Amniotic stem cell (primary cell): ENCODE results near the gene ATG5.
A peak's percentile ranks its signal among the peaks of the same experiment; 100 is the strongest.

ENCODE experiments used
- DNase-seq: peaks from one replicate; lab custom pipeline; 2025; lab: John Stamatoyannopoulos, UW

The ATG5 gene

DNA sequence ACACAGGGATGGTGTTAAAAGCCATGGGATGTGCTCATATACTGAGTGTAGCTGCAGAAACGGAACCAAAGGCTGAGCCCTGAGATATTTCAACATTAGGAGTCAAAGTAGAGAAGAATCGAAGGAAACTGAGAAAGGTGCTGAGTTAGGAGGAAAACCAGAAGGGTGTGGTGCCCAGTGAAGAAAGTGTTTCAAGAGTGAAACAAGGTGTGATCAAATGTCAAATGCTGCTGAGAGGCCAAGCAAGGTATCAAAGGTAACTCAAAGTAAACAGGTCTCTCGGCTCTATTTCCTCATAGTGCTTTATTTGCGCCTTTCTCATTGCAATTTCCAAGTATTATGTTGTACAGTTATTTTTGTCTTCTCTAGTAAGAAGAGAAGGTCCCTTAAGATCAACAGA is 145.4 kb downstream of the ATG5 start:
- no peak for DNase-seq

DNA sequence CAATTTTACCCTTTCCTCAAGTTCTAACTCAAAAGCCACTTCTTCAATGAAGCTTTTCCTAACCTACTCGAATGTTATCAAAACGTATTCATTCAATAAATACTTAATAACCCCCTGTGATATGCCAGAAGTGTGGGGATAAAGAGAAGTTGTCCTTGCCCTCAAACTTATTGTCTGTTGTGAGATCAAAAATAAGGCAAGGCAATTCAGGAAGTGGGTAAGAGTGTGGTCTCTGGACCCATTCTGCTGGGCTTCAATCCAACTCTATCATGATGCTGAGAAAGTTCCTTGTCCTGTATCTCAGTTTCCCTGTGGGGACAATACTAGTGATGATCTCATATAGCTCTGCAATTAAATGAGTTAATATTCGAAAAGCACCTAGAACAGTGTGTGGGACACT is 146.7 kb downstream of the ATG5 start:
- no peak for DNase-seq

DNA sequence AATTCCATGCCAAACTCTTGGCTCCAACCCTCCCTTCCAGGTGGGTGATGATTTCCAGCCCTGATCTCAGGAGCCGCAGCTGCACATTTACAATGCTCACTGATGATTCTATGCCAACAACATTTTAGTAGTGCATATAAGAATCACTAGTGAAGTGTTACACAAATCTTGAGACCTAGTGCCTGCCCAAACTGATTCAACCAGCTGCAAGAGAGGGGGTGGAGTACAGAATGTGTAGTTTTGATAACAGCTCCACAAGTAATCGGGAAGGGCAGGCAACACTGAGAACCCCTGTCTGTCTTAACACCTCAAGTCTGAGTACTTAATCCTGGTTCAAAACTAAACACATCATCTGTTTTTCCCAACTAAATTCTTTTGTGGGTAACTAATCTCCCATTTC is 147.8 kb downstream of the ATG5 start:
- no peak for DNase-seq

DNA sequence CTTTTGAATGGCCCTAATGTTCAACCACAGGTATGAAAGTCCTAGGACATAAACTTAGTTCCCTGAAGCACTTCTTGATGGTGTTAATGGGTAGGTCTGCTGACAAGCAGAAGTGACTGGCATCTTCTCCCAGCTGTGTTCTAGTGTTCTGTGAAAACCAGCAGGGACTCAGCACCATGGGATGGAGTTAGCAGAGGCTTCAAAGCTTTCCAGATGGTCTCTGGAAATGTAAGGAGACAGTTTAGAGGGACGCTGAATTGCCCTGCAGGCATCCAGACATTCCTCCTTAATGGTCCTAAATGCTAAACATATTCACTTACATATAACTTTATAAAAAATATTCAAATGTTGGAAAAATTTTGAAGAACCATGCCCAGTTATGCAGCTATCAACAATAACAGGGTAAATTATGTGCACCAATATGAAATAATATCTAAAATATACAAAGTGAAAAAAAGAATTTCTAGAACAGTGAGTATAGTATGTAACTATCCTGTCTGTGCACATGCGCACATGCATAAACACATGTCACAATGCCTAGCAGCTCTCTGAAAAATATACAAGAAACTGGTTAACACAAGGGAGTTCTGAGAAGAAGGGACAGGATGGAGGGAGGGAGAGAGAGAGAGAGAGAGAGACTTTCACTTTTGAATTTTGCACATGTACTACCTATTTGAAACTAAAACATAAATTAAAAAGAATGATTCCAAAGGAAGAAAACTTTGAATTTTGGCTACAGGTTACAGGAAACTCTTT is 152.3 kb downstream of the ATG5 start:
- no peak for DNase-seq

DNA sequence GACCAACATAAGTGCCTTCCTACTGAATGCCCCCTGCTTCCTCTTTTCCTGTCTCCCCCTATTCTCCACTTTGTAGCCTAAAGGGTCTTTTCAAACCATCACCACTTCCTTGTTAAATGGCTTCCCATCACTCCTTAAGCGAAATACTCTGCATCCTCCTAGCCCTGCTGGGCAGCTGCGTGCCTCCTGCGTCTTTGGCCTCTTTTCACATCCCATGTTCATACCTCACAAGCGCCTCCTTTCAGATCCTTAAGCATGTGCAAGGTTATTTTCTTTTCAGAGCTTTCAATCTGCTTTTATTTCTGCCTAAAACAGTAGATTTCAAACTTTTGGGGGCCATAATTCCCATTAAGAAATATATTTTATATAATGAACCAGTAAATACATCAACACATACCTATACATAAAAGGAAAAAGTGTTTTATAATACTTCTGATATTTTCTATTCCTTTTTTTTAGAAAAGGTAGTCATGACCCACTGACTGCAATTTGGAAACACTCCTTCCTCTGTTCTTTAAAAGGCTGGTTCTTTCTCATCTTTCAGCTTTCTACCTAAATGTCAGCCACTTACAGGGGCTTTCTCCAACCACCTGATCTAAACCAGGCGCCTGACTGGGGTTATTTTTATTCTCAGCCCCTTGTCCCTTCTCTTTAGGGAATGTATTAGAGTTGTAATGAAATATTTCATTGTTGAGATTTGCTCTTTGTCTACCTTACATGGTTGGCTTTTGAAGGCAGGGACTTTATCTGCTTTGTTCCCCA is 155.3 kb downstream of the ATG5 start:
- no peak for DNase-seq

DNA sequence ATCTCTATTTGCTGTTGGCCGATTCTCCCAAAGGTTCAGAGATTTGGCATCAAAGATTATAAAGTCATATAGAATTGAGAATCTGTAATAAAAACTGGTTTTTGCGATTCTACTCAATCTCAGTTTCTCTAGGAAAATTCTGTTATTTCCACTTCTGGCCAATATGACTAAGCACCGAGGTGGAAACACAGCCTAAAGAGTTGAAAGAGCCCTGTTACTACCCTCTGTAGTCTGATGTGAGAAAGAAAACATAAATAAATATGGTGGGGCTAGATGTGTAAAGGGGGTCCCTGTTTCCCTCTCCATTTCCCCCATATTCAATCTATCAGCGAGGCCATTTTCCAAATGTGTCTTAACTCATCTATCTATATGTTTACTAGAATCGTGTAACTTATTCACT is 156.0 kb downstream of the ATG5 start:
- no peak for DNase-seq

DNA sequence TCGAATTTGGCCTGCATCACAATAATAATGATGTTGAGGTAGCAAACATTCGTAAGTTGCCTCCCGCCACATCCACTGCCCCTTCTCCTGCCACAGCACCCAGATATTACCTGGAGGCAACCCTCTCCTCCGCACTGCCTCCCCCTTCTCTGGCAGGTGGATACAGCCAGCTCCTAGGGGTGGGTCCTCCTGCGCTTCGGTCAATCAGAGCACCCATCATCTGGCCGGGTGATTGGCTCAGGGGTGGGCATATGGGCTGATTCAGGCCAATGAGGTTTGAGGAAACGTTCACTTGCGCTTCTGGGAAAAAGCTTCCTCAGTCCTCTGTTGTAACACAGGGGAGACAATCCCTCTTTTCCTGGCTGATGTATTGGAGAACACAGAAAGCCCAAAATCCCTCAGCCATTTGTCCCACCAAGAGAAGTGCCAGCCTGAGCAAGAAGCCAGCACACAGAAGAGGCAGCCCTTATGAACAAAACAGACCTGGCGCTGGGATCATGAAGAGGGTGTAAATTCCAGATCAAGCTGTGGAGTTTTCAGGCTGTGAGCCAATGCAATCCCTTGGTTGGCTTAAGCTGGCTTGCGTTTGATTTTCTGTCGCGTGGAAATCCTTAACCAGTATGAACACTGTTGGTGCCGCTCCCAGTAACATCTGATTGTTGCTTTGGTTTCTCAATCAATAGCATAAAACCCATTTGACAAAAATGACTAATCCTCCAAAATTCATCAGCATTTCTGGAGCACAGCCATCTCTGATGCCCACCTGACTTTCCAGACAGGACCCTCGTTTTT is 157.3 kb downstream of the ATG5 start:
- DNase-seq = no peak

DNA sequence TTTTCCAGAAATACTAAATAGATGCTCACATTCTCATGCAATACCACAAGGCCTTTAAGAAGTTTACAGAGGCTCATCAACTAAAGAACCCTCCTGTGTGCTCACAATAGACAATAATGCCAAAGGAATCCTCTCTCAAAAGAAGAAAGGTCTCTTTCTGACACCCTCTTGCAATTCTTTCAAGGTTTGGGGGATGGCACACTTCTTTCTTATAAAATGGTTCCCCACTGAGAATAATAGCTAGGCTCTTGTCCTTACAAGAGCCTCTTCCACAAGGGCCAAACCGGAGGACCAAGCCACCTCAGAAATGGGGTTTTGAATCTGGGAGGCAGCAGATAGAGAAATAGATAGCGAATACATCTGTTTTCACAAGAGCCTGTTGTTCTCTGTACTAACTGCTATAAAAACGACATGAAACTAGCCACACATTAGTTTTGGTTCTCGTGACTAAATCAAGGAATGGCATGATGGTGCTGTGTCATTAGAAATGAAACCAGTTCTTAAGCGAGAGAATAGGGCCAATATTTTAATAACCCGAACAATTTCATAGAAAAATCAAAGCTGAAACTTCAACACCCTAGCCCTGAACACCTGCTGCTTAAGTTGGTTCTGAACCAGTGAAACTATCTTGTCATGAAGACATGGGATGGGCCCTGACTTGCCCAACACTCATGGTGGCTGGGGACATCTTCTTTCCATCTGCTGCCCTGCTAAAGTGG is 158.3 kb downstream of the ATG5 start:
- no peak for DNase-seq

DNA sequence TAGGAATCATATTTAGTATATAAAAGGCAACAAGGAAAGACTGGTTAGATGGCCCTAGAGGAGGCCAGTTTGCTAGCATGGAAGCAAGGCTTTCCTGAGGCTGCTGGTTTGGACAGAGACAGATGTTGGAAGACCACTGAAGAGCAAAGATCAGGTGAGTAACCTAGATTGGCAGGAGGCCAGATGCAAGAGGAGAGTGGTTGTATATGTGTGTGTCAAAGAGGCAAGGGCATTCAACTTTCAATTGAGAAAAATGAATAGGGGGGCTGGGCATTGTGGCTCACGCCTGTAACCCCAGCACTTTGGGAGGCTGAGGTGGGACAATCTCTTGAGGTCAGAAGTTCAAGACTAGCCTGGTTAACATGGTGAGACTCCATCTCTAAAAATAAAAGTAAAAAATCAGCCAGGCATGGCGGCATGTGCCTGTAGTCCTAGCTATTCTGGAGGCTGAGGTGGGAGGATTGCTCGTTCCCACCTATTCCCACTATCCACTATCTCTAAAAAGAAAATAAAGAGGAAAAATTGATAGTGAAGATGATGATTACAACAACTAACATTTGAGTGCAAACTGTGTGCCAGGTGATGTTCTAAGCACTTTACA is 159.6 kb downstream of the ATG5 start:
- no peak for DNase-seq

DNA sequence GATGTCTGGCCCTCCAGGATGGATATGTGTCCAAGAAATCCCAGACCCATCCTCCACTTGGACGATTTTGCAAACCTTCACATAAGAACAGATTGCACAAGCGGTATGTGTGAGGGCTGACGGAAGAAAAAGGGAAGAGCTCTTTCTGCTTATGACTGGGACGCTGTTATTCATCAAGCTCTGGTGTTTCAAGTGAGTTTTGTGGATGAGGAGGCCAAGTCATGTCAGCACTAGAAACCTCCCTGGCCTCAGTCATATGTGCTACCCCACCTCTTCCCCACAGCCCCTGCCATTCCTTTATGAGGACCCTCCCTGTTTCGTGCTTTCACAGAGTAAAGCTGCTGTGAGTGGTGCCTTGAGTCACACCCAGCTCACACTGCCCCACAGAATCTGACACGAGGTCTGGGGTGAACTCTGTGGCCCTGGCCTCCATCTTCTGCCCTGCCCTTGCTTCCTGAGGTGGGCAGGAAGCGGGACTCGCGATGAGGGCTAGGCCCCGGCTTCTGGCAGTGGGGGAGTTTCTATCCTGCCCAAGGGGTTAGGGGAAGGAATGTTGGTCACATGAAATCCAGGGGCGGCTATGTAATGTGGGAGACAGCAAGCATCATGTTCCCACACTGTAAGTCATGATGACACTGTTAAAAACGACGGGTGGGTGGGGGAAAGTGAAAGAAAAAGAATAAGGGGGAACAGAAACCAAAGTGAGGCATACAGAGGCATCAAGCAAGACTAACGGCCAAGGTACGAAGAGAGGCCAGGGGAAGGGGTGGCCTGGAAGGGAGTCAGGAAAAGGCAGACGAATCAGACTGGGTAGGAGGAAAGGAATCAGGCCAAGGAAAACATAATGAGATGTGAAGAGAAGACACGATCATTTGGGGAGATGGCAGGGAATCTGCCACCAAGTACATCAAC is 161.3 kb downstream of the ATG5 start:
- no peak for DNase-seq

DNA sequence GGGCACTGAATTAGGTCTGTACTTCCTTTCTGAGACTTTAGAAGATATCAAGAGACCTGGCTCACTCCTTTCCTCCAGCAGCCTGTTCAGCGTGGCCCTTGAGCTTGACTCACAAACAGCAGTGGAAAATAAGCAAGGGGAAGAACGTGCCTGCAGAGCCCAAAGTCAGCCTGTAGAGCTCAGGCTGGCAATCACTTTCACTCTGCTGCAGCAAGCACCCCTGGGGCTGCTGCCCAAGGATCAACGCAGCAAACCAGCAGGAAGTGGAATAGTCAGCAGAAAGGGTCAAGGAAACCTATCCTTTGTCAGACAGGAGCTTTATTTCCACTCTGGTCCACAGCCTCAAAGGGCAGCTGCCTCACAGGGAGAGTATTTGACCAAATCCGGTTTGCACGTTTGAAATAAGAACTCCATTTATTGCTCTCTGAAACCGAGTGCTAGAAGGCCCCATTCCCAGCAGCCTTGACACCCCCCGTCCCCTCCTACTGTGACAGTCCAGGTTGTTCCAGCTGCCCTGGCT is 162.1 kb downstream of the ATG5 start:
- DNase-seq = no peak

DNA sequence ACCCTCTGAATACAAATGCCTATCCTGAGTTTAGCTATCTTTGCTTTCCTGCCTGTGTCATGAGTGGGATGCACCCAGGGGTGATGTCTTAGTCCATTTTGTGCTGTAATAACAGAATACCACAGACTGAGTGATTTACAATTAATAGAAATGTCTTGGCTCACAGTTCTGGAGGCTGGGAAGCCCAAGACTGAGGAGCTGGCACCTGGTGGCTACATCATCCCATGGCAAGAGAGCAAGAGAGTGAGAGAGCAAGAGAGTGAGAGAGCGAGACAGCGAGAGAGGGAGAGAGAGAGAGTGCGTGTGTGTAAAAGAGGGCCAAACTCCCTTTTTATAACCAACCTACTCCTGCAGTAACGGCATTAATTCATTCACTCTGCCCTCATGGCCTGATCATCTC is 162.6 kb downstream of the ATG5 start:
- DNase-seq = no peak

DNA sequence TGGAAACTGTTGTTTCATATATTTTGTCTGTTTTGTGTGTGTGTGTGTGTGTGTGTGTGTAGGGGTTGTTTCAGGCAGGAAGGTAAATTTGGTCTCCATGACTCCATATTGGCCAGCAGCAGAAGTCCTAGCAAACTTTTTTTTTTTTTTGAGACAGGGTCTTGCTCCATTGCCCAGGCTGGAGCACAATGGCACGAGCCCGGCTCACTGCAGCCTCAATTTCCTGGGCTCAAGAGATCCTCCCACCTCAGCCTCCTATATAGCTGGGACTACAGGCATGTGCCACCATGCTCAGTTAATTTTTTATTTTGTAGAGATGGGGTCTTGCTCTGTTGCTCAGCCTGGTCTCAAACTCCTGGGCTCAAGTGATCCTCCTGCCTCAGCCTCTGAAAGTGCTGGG is 163.7 kb downstream of the ATG5 start:
- DNase-seq = no peak

DNA sequence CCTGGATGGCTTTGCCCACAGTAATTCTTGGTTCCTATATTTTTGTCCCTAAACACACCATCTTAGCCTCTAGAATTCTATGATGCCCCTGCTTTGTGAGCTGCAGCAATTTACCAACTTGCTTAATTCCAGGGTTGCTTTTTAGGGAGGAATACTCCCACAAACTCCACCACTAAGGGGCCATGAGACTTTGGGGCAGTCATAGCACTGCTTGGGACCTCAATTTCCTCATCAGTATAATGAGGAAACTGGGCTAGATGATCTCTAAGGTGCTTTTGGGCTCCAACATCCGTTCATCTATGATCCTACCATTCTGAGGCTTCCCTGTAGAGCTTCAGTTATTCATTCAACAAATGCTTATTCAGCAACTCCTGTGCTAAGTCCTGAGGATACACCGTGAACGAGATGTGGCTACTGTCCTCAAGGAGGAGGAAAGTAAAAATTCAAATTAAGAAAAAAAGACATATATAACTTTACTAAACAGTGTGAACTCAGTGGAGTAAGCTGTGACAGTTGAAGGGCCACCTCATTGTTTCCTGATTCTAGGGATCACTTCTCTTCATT is 164.2 kb downstream of the ATG5 start:
- no peak for DNase-seq

DNA sequence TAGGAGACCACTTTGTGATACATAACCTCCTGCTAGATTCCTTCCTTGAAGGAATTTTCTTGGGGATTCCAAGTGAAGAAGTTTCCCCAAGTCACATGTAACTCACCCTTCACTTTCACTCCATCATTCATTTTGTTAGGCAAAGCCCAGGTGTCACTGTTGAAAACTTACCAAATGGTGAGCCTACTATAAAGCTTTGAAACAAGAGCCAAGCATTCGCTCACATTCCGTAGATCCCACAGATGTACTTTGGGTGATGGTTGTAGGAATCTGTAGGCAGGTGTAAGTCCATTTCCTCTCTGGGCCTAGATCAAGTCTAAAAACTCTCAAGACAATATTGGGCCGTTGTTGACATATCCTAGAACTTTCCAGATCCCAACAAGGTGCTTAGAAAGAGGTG is 165.4 kb downstream of the ATG5 start:
- DNase-seq = no peak

DNA sequence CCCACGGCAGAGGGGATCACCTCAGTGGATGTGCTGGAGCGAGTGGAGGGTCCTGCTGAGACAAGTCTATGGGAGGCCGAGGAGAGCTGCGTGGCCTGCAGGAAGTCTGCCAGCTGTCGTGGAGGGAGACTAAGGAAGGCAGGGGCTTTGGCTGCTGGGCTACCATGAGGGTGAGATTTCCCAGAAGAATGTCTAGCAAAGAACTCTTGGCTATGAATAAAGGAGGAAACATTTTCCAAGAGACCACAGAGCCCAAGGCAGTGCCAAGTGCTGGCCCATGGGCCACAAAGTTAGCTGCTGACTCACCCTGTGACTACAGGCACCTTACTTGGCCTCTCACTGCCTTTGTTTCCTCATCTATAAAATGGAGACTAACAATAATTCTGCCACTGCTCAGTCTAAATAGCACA is 166.0 kb downstream of the ATG5 start:
- DNase-seq = peak; percentile 30

DNA sequence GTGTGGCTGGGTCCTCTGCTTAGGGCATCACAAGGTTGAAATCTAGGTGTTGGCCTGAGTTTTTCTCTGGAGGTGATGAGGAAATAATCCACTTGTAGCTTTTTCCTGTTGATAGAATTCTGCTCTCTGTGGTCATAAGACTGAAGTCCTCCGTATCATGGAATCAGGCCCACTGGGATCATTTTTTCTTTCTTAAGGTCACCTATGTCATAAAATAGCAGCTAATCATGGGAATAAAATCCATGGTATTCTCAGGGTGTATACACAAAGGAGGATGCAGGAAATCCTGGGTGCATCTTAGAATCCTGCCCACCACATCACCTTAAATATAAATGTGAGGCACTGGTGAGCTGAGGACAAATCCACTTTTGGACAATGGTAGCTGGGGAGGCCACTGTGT is 166.7 kb downstream of the ATG5 start:
- no peak for DNase-seq

DNA sequence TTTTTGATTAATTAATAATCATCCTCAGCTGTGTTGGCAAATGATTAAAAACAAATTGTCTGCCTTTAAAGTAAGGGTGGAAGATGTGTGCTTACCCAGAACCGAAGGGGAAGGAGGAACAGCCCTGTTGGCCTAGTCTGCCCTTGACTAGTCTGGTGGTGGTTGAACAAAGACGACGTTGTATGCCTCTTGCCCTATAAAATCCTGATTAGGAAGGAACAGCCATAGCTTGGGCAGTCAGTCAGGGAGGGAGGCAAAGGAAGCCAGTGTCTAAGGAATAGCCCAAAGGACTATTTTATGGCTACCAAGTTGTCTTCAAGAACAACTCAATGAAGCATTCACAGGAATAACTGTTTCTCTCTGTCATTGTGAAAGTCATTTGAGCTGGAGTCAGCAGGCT is 168.7 kb downstream of the ATG5 start:
- DNase-seq = no peak

DNA sequence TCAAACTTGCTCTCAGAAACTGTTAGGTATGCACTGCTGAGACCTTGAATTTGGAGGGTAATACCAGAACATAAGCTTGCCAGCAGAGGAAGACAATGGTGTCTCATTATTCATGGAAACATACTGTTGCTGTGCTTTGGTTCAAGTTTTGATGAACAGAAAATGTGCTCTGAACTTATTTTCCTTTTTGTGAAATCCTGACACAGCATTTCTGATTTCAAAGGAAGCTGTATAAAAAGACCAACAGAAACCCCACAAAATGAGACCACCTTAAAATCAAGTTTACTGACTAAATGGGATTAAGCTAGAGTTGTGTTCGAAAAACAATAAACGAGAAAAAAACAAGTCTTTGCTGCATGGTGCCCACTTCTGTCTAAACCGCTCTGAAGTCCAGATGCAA is 169.1 kb downstream of the ATG5 start:
- no peak for DNase-seq

DNA sequence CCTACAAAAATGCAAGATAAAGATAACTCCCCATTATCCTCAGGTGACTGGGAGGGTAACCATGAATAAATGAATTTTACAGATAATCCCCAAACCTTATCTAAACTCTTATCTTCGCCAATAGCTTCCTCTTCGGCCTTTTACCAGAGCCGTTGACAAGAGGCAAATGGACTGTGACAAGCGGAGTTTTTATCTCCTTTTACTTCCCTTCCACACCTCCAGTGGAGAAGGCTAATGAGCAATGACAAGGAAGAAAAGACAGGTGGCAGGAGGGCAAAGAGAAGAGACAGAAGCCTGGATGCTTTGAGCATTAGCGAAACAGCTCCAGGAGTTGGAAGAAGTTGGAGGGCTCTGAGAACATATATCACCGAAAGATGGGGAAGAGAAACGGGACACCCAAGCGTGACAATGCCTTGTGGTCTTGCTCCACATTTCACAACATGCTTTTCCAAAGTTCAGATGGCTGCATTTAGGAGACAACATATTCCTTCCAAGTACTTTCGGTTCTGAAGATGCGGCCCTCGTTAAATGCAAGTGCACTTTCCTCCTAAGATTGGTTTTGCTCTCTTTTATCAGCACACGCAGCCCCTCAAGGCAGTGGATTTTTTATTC is 170.2 kb downstream of the ATG5 start:
- DNase-seq = no peak
